ENCODE measurements around the gene AP1M1.

The AP1M1 gene

GRCh38 chr19:16188521-16188920 lies 9.2 kb upstream of the AP1M1 start:
- H3F3A ChIP-seq (ENCODE audit: insufficient read depth), result 0 out of 2 replicates have a peak, but pooled peaks cover 3% of the 10 kb centered on the region
- peaks cover 23% of the 10 kb centered on the region for H3K79me2 ChIP-seq (ENCODE audit: insufficient read depth, low read length)
- H3K9ac ChIP-seq (ENCODE audit: low read length), result no peak overlapping the region
- no peaks in the 10 kb centered on the region for H3K36me3 ChIP-seq (ENCODE audit: low read length)
- H4K20me1 ChIP-seq (ENCODE audit: low read depth, low read length), result no peaks in the 10 kb centered on the region
- no peaks in the 10 kb centered on the region for H3K9me3 ChIP-seq (ENCODE audit: insufficient read depth, low read length)
- no peak overlapping the region for H2AFZ ChIP-seq (ENCODE audit: low read depth, low read length, severe bottlenecking)
- H3K27ac ChIP-seq (ENCODE audit: low read depth, low read length), result no peak overlapping the region
- TF ChIP-seq CTCF (IDR thresholded peaks at IDR 0.05; ENCODE audit: insufficient read depth, low read length, poor library complexity, severe bottlenecking) (no peak), EZH2phosphoT487 (conservative IDR thresholded peaks at IDR 0.05; ENCODE audit: low read length) (no peak)
- no peaks in the 10 kb centered on the region for H3K9me2 ChIP-seq (replicated peaks; ENCODE audit: insufficient read depth, low read length)
- no peak overlapping the region for H3K4me2 ChIP-seq (ENCODE audit: low read depth, low read length, poor library complexity, severe bottlenecking)
- no peaks in the 10 kb centered on the region for H3K27me3 ChIP-seq (ENCODE audit: low read length)
- H3K4me3 ChIP-seq (ENCODE audit: insufficient read depth, low read length, poor library complexity, severe bottlenecking), result no peak overlapping the region

GRCh38 chr19:16190198-16190597 lies 7.5 kb upstream of the AP1M1 start:
- no peaks in the 10 kb centered on the region for H3F3A ChIP-seq (ENCODE audit: insufficient read depth)
- no peak overlapping the region for H3K27ac ChIP-seq (ENCODE audit: low read depth, low read length)
- no peaks in the 10 kb centered on the region for H3K9me3 ChIP-seq (ENCODE audit: insufficient read depth, low read length)
- no peaks in the 10 kb centered on the region for H3K9me2 ChIP-seq (replicated peaks; ENCODE audit: insufficient read depth, low read length)
- no peak overlapping the region for H3K9ac ChIP-seq (ENCODE audit: low read length)
- H3K36me3 ChIP-seq (ENCODE audit: low read length), result no peaks in the 10 kb centered on the region
- H2AFZ ChIP-seq (ENCODE audit: low read depth, low read length, severe bottlenecking), result no peak overlapping the region
- H3K4me3 ChIP-seq (ENCODE audit: insufficient read depth, low read length, poor library complexity, severe bottlenecking), result no peak overlapping the region
- H3K4me2 ChIP-seq (ENCODE audit: low read depth, low read length, poor library complexity, severe bottlenecking), result no peak overlapping the region
- H3K79me2 ChIP-seq (ENCODE audit: insufficient read depth, low read length), result peaks cover 23% of the 10 kb centered on the region
- no peaks in the 10 kb centered on the region for H3K27me3 ChIP-seq (ENCODE audit: low read length)
- no peaks in the 10 kb centered on the region for H4K20me1 ChIP-seq (ENCODE audit: low read depth, low read length)
- TF ChIP-seq EZH2phosphoT487 (conservative IDR thresholded peaks at IDR 0.05; ENCODE audit: low read length) (no peak), CTCF (IDR thresholded peaks at IDR 0.05; ENCODE audit: insufficient read depth, low read length, poor library complexity, severe bottlenecking) (no peak)

GRCh38 chr19:16190736-16191135 lies 7.0 kb upstream of the AP1M1 start:
- H3K36me3 ChIP-seq (ENCODE audit: low read length), result no peaks in the 10 kb centered on the region
- H2AFZ ChIP-seq (ENCODE audit: low read depth, low read length, severe bottlenecking), result no peak overlapping the region
- no peaks in the 10 kb centered on the region for H3F3A ChIP-seq (ENCODE audit: insufficient read depth)
- no peak overlapping the region for H3K27ac ChIP-seq (ENCODE audit: low read depth, low read length)
- H3K4me3 ChIP-seq (ENCODE audit: insufficient read depth, low read length, poor library complexity, severe bottlenecking), result no peak overlapping the region
- no peaks in the 10 kb centered on the region for H3K9me2 ChIP-seq (replicated peaks; ENCODE audit: insufficient read depth, low read length)
- no peaks in the 10 kb centered on the region for H4K20me1 ChIP-seq (ENCODE audit: low read depth, low read length)
- H3K4me2 ChIP-seq (ENCODE audit: low read depth, low read length, poor library complexity, severe bottlenecking), result no peak overlapping the region
- H3K79me2 ChIP-seq (ENCODE audit: insufficient read depth, low read length), result peaks cover 18% of the 10 kb centered on the region
- no peaks in the 10 kb centered on the region for H3K9me3 ChIP-seq (ENCODE audit: insufficient read depth, low read length)
- TF ChIP-seq EZH2phosphoT487 (conservative IDR thresholded peaks at IDR 0.05; ENCODE audit: low read length), result no peak
- no peak for TF ChIP-seq CTCF (IDR thresholded peaks at IDR 0.05; ENCODE audit: insufficient read depth, low read length, poor library complexity, severe bottlenecking)
- H3K27me3 ChIP-seq (ENCODE audit: low read length), result no peaks in the 10 kb centered on the region
- no peak overlapping the region for H3K9ac ChIP-seq (ENCODE audit: low read length)

Data from SU-DHL-6 (cell line).